Mucosa of rectum (tissue), 2 donors: Measurements from ENCODE around the gene NXNL2.

ENCODE experiments used
- H3K27ac ChIP-seq, 2 donors: one replicate each; pipeline ENCODE4 v1.7.0; 2013; ENCODE audit warnings: inconsistent platforms in 2 of 2, low read depth in 2 of 2, low read length in 2 of 2
- H3K27me3 ChIP-seq, 2 donors: one replicate each; pipeline ENCODE4 v1.7.0; 2013; ENCODE audit warnings: low read length in 2 of 2; ENCODE audit not compliant: control insufficient read depth in 2 of 2, insufficient read depth in 2 of 2
- H3K36me3 ChIP-seq, 2 donors: one replicate each; pipeline ENCODE4 v1.7.0; 2013; ENCODE audit warnings: low read length in 2 of 2; ENCODE audit not compliant: control insufficient read depth in 2 of 2, insufficient read depth in 2 of 2
- H3K4me1 ChIP-seq, 2 donors: one replicate each; pipeline ENCODE4 v1.7.0; 2013; ENCODE audit warnings: low read length in 2 of 2, mild to moderate bottlenecking in 1 of 2; ENCODE audit not compliant: control insufficient read depth in 2 of 2, insufficient read depth in 2 of 2
- H3K4me3 ChIP-seq, 2 donors: one replicate each; pipeline ENCODE4 v1.7.0; 2013; ENCODE audit warnings: low read length in 2 of 2
- H3K9ac ChIP-seq, 2 donors: one replicate each; pipeline ENCODE4 v1.7.0; 2013; ENCODE audit warnings: low read length in 2 of 2, low read depth in 1 of 2, mild to moderate bottlenecking in 1 of 2
- H3K9me3 ChIP-seq, 2 donors: one replicate each; pipeline ENCODE4 v1.7.0; 2013; ENCODE audit warnings: low read length in 2 of 2; ENCODE audit not compliant: control insufficient read depth in 2 of 2
- donor health status: healthy.
- donor health status: Normal muscosa, but diverticular disease.

NXNL2 gene

GRCh38 chr9:88531920-88532698 lies 2.9 kb upstream of the NXNL2 start:
- Histone ChIP-seq H3K9me3 (no peaks in the 10 kb centered on the region), H3K27me3 (peaks cover 0 to 18% of the 10 kb centered on the region in 2 donors), H3K36me3 (no peaks in the 10 kb centered on the region), H3K27ac (no peak overlapping the region), H3K4me3 (no peak overlapping the region), H3K9ac (no peak overlapping the region), H3K4me1 (peaks cover 7 to 11% of the 10 kb centered on the region in 2 donors)

GRCh38 chr9:88533951-88534455 lies 975 bp upstream of the NXNL2 start:
- Histone ChIP-seq H3K36me3 (no peaks in the 10 kb centered on the region), H3K9ac (peak overlapping the region in 1 of 2 donors; percentile 12), H3K9me3 (no peaks in the 10 kb centered on the region), H3K4me1 (peaks cover 10 to 11% of the 10 kb centered on the region in 2 donors), H3K27me3 (peaks cover 0 to 25% of the 10 kb centered on the region in 2 donors), H3K27ac (peak overlapping the region in 1 of 2 donors; percentile 42), H3K4me3 (peak overlapping the region; percentile 20 to 48)

- Histone ChIP-seq H3K27me3 (peaks cover 0 to 25% of the 10 kb centered on the region in 2 donors), H3K36me3 (no peaks in the 10 kb centered on the region), H3K9me3 (no peaks in the 10 kb centered on the region), H3K4me1 (peaks cover 10 to 11% of the 10 kb centered on the region in 2 donors), H3K27ac (no peak overlapping the region), H3K9ac (peak overlapping the region in 1 of 2 donors; percentile 26), H3K4me3 (peak overlapping the region; percentile 55 to 59)
These were observed 446 bp downstream of the NXNL2 start for GRCh38 chr9:88535226-88536022.

- H3K4me1 ChIP-seq: peaks cover 10 to 11% of the 10 kb centered on the region in 2 donors
- H3K27ac ChIP-seq: no peak overlapping the region
- peaks cover 0 to 25% of the 10 kb centered on the region in 2 donors for H3K27me3 ChIP-seq
- no peak overlapping the region for H3K9ac ChIP-seq
- H3K36me3 ChIP-seq: no peaks in the 10 kb centered on the region
- peak overlapping the region in 1 of 2 donors; percentile 55 for H3K4me3 ChIP-seq
- no peaks in the 10 kb centered on the region for H3K9me3 ChIP-seq
These were observed 996 bp downstream of the NXNL2 start for GRCh38 chr9:88536023-88536324.

GRCh38 chr9:88536951-88537760 lies 2.2 kb downstream of the NXNL2 start:
- H3K4me3 ChIP-seq: no peak overlapping the region
- no peaks in the 10 kb centered on the region for H3K9me3 ChIP-seq
- H3K4me1 ChIP-seq: peaks cover 10 to 11% of the 10 kb centered on the region in 2 donors
- H3K9ac ChIP-seq: no peak overlapping the region
- peak overlapping the region in 1 of 2 donors; percentile 6 for H3K27ac ChIP-seq
- H3K36me3 ChIP-seq: no peaks in the 10 kb centered on the region
- H3K27me3 ChIP-seq: peaks cover 0 to 23% of the 10 kb centered on the region in 2 donors

- no peaks in the 10 kb centered on the region for H3K9me3 ChIP-seq
- H3K9ac ChIP-seq: no peak overlapping the region
- peak overlapping the region in 1 of 2 donors; percentile 6 for H3K27ac ChIP-seq
- H3K36me3 ChIP-seq: no peaks in the 10 kb centered on the region
- H3K4me3 ChIP-seq: no peak overlapping the region
- peaks cover 10 to 11% of the 10 kb centered on the region in 2 donors for H3K4me1 ChIP-seq
- H3K27me3 ChIP-seq: peaks cover 0 to 23% of the 10 kb centered on the region in 2 donors
These were observed 2.7 kb downstream of the NXNL2 start for GRCh38 chr9:88537761-88538091.

- no peak overlapping the region for H3K27ac ChIP-seq
- no peak overlapping the region for H3K4me3 ChIP-seq
- H3K9ac ChIP-seq: no peak overlapping the region
- peaks cover 0 to 23% of the 10 kb centered on the region in 2 donors for H3K27me3 ChIP-seq
- peaks cover 10 to 11% of the 10 kb centered on the region in 2 donors for H3K4me1 ChIP-seq
- H3K9me3 ChIP-seq: no peaks in the 10 kb centered on the region
- no peaks in the 10 kb centered on the region for H3K36me3 ChIP-seq
These were observed 3.5 kb downstream of the NXNL2 start for GRCh38 chr9:88538311-88539085.

GRCh38 chr9:88539246-88539645 lies 4.3 kb downstream of the NXNL2 start:
- Histone ChIP-seq H3K9ac (no peak overlapping the region), H3K4me1 (peaks cover 10 to 11% of the 10 kb centered on the region in 2 donors), H3K27ac (no peak overlapping the region), H3K9me3 (no peaks in the 10 kb centered on the region), H3K36me3 (no peaks in the 10 kb centered on the region), H3K27me3 (peaks cover 0 to 23% of the 10 kb centered on the region in 2 donors), H3K4me3 (no peak overlapping the region)

- no peak overlapping the region for H3K4me3 ChIP-seq
- H3K36me3 ChIP-seq: no peaks in the 10 kb centered on the region
- H3K27me3 ChIP-seq: peaks cover 0 to 20% of the 10 kb centered on the region in 2 donors
- peaks cover 9% of the 10 kb centered on the region in 2 donors for H3K4me1 ChIP-seq
- no peaks in the 10 kb centered on the region for H3K9me3 ChIP-seq
- H3K27ac ChIP-seq: no peak overlapping the region
- H3K9ac ChIP-seq: no peak overlapping the region
These were observed 5.3 kb downstream of the NXNL2 start for GRCh38 chr9:88540251-88540763.
